Muscle layer of colon (tissue), 2 donors: ENCODE results near the gene NPBWR2.

Experiments used
- H3K27ac ChIP-seq: one replicate; pipeline ENCODE4 v1.7.0; 2013; ENCODE audit warnings: low read depth, mild to moderate bottlenecking, low read length, moderate library complexity
- H3K27me3 ChIP-seq, 2 donors: one replicate each; pipeline ENCODE4 v1.7.0; 2013; ENCODE audit warnings: low read length in 2 of 2, mild to moderate bottlenecking in 2 of 2; ENCODE audit not compliant: insufficient read depth in 2 of 2, control insufficient read depth in 1 of 2
- H3K36me3 ChIP-seq: one replicate; pipeline ENCODE4 v1.7.0; 2013; ENCODE audit warnings: mild to moderate bottlenecking, low read length; ENCODE audit not compliant: insufficient read depth
- H3K4me1 ChIP-seq: one replicate; pipeline ENCODE4 v1.7.0; 2013; ENCODE audit warnings: mild to moderate bottlenecking, low read length; ENCODE audit not compliant: insufficient read depth
- H3K4me3 ChIP-seq, 2 donors: one replicate each; pipeline ENCODE4 v1.7.0; 2013; ENCODE audit warnings: low read length in 2 of 2, low read depth in 1 of 2, mild to moderate bottlenecking in 1 of 2, moderate library complexity in 1 of 2
- H3K9ac ChIP-seq: one replicate; pipeline ENCODE4 v1.7.0; 2013; ENCODE audit warnings: low read length
- H3K9me3 ChIP-seq: one replicate; pipeline ENCODE4 v1.7.0; 2013; ENCODE audit warnings: mild to moderate bottlenecking, low read length
- donor health status: abdominal sarcoma.
- donor health status: Adenocarcinoma of cecum.

Gene NPBWR2

GRCh38 chr20:64065062-64065973 lies 42.0 kb downstream of the NPBWR2 start:
- Histone ChIP-seq H3K4me3 (no peak overlapping the region), H3K27me3 (no peaks in the 10 kb centered on the region), H3K36me3 (peaks cover 4% of the 10 kb centered on the region), H3K9ac (no peak overlapping the region), H3K9me3 (no peaks in the 10 kb centered on the region), H3K4me1 (peaks cover 18% of the 10 kb centered on the region), H3K27ac (no peak overlapping the region)

- H3K27me3 ChIP-seq: no peaks in the 10 kb centered on the region
- peak overlapping the region in 1 of 2 donors; percentile 78 for H3K4me3 ChIP-seq
- H3K36me3 ChIP-seq: no peaks in the 10 kb centered on the region
- no peaks in the 10 kb centered on the region for H3K9me3 ChIP-seq
- peak overlapping the region; percentile 84 for H3K27ac ChIP-seq
- peak overlapping the region; percentile 41 for H3K9ac ChIP-seq
- H3K4me1 ChIP-seq: peaks cover 18% of the 10 kb centered on the region
These were observed 43.1 kb downstream of the NPBWR2 start for GRCh38 chr20:64064145-64064698.

GRCh38 chr20:64063389-64064144 lies 43.8 kb downstream of the NPBWR2 start:
- Histone ChIP-seq H3K9me3 (no peaks in the 10 kb centered on the region), H3K9ac (peak overlapping the region; percentile 41), H3K4me3 (peak overlapping the region; percentile 48 to 78), H3K27ac (peak overlapping the region; percentile 84), H3K27me3 (no peaks in the 10 kb centered on the region), H3K4me1 (peaks cover 18% of the 10 kb centered on the region), H3K36me3 (no peaks in the 10 kb centered on the region)

GRCh38 chr20:64062596-64063388 lies 44.6 kb downstream of the NPBWR2 start, which contains the start of gene TCEA2:
Gene TCEA2 (plus strand): TSS chr20:64063198. CDS start chr20:64063313, 115 bp downstream.
- Histone ChIP-seq H3K27ac (peak within 1 kb of the TSS; percentile 84), H3K36me3 (no peaks in the 10 kb centered on the region), H3K4me3 (peak within 1 kb of the TSS; percentile 48 to 78), H3K27me3 (peaks cover 0 to 5% of the 10 kb centered on the region in 2 donors), H3K9me3 (no peaks in the 10 kb centered on the region), H3K9ac (peak within 1 kb of the TSS; percentile 41), H3K4me1 (peaks cover 18% of the 10 kb centered on the region)

- H3K4me1 ChIP-seq: peaks cover 18% of the 10 kb centered on the region
- H3K27me3 ChIP-seq: peaks cover 0 to 8% of the 10 kb centered on the region in 2 donors
- peak overlapping the region; percentile 84 for H3K27ac ChIP-seq
- H3K36me3 ChIP-seq: no peaks in the 10 kb centered on the region
- peak overlapping the region; percentile 34 for H3K9ac ChIP-seq
- peak overlapping the region; percentile 48 to 78 for H3K4me3 ChIP-seq
- no peaks in the 10 kb centered on the region for H3K9me3 ChIP-seq
These were observed 45.1 kb downstream of the NPBWR2 start for GRCh38 chr20:64062276-64062595.

- Histone ChIP-seq H3K9me3 (no peaks in the 10 kb centered on the region), H3K4me1 (peaks cover 9% of the 10 kb centered on the region), H3K9ac (no peak overlapping the region), H3K27ac (no peak overlapping the region), H3K27me3 (peaks cover 0 to 35% of the 10 kb centered on the region in 2 donors), H3K4me3 (no peak overlapping the region), H3K36me3 (no peaks in the 10 kb centered on the region)
These were observed 48.8 kb downstream of the NPBWR2 start for GRCh38 chr20:64058536-64058935.

- Histone ChIP-seq H3K4me3 (no peak overlapping the region), H3K4me1 (peaks cover 9% of the 10 kb centered on the region), H3K27ac (no peak overlapping the region), H3K9ac (no peak overlapping the region), H3K9me3 (no peaks in the 10 kb centered on the region), H3K27me3 (peaks cover 0 to 41% of the 10 kb centered on the region in 2 donors), H3K36me3 (no peaks in the 10 kb centered on the region)
These were observed 49.5 kb downstream of the NPBWR2 start for GRCh38 chr20:64057628-64058498.

- Histone ChIP-seq H3K9ac (no peak overlapping the region), H3K27me3 (peaks cover 0 to 48% of the 10 kb centered on the region in 2 donors), H3K9me3 (no peaks in the 10 kb centered on the region), H3K27ac (no peak overlapping the region), H3K4me3 (no peak overlapping the region), H3K36me3 (no peaks in the 10 kb centered on the region), H3K4me1 (peaks cover 2% of the 10 kb centered on the region)
These were observed 50.3 kb downstream of the NPBWR2 start for GRCh38 chr20:64056889-64057627.

- H3K27me3 ChIP-seq: peaks cover 0 to 50% of the 10 kb centered on the region in 2 donors
- no peaks in the 10 kb centered on the region for H3K9me3 ChIP-seq
- no peak overlapping the region for H3K4me3 ChIP-seq
- H3K36me3 ChIP-seq: no peaks in the 10 kb centered on the region
- H3K27ac ChIP-seq: no peak overlapping the region
- no peaks in the 10 kb centered on the region for H3K4me1 ChIP-seq
- H3K9ac ChIP-seq: no peak overlapping the region
These were observed 50.8 kb downstream of the NPBWR2 start for GRCh38 chr20:64056639-64056888.
